IPS DF 6.9 (cell line): Measurements from ENCODE around the gene PRR5.

Experiments used
- DNase-seq: peaks from one replicate; pipeline ENCODE4 v3.0.0-alpha.2; 2013; ENCODE audit warnings: low read depth, low spot score
- H3K27ac ChIP-seq: one replicate; pipeline ENCODE4 v1.5.1; 2013; ENCODE audit warnings: low read length, control low read depth
- H3K27me3 ChIP-seq: 2 replicates; pipeline ENCODE4 v1.6.1; 2013; ENCODE audit warnings: mild to moderate bottlenecking, low read length; ENCODE audit not compliant: control insufficient read depth, insufficient read depth
- H3K36me3 ChIP-seq: 2 replicates; pipeline ENCODE4 v1.6.1; 2013; ENCODE audit warnings: low read length; ENCODE audit not compliant: control insufficient read depth, insufficient read depth
- H3K4me1 ChIP-seq: 2 replicates; pipeline ENCODE4 v1.6.1; 2013; ENCODE audit warnings: low read length; ENCODE audit not compliant: control insufficient read depth, insufficient read depth
- H3K4me3 ChIP-seq: 2 replicates; pipeline ENCODE4 v1.5.1; 2013; ENCODE audit warnings: mild to moderate bottlenecking, low read length
- H3K9me3 ChIP-seq: 2 replicates; pipeline ENCODE4 v1.6.1; 2013; ENCODE audit warnings: low read length, inconsistent platforms; ENCODE audit not compliant: control insufficient read depth, insufficient read depth
- WGBS: extraction: QIAGEN DNeasy Blood & Tissue Kit; methylation state at CpG from one replicate; pipeline ENCODE4 v1.1.7; 2013; ENCODE audit warnings: mixed read lengths, missing lambda C conversion rate; ENCODE audit not compliant: insufficient read length, insufficient coverage; 5-methylcytosine and 5-hydroxymethylcytosine counted together

PRR5 gene

GRCh38 chr22:44683237-44683636 is 18.8 kb upstream of the PRR5 start:
- Histone ChIP-seq H3K27ac (no peak overlapping the region), H3K9me3 (no peaks in the 10 kb centered on the region), H3K36me3 (no peaks in the 10 kb centered on the region), H3K4me3 (no peak overlapping the region), H3K27me3 (no peaks in the 10 kb centered on the region), H3K4me1 (peaks cover 4% of the 10 kb centered on the region)
- no CpG with 5 or more reads among the region's 5 CpGs for WGBS
- DNase-seq: no peak

- Histone ChIP-seq H3K36me3 (no peaks in the 10 kb centered on the region), H3K4me1 (peaks cover 4% of the 10 kb centered on the region), H3K27ac (no peak overlapping the region), H3K27me3 (no peaks in the 10 kb centered on the region), H3K4me3 (no peak overlapping the region), H3K9me3 (no peaks in the 10 kb centered on the region)
- no peak for DNase-seq
- WGBS: no CpG with 5 or more reads among the region's 8 CpGs
Observed at GRCh38 chr22:44683881-44684280, 18.1 kb upstream of the PRR5 start.

- Histone ChIP-seq H3K9me3 (no peaks in the 10 kb centered on the region), H3K4me3 (no peak overlapping the region), H3K27ac (no peak overlapping the region), H3K36me3 (no peaks in the 10 kb centered on the region), H3K4me1 (peaks cover 4% of the 10 kb centered on the region), H3K27me3 (no peaks in the 10 kb centered on the region)
- no CpG with 5 or more reads among the region's 23 CpGs for WGBS
- peak; percentile 94 for DNase-seq
Observed at GRCh38 chr22:44684506-44685383, 17.3 kb upstream of the PRR5 start.

- Histone ChIP-seq H3K4me1 (peaks cover 4% of the 10 kb centered on the region), H3K27ac (no peak overlapping the region), H3K27me3 (no peaks in the 10 kb centered on the region), H3K9me3 (no peaks in the 10 kb centered on the region), H3K4me3 (no peak overlapping the region), H3K36me3 (no peaks in the 10 kb centered on the region)
- WGBS: no CpG with 5 or more reads among the region's 11 CpGs
- DNase-seq: no peak
Observed at GRCh38 chr22:44685384-44686056, 16.5 kb upstream of the PRR5 start.

- H3K4me3 ChIP-seq: no peak overlapping the region
- H3K9me3 ChIP-seq: no peaks in the 10 kb centered on the region
- no CpG with 5 or more reads among the region's 10 CpGs for WGBS
- no peak for DNase-seq
- H3K4me1 ChIP-seq: peaks cover 4% of the 10 kb centered on the region
- no peaks in the 10 kb centered on the region for H3K27me3 ChIP-seq
- no peak overlapping the region for H3K27ac ChIP-seq
- H3K36me3 ChIP-seq: no peaks in the 10 kb centered on the region
Observed at GRCh38 chr22:44686873-44687600, 15.0 kb upstream of the PRR5 start.

GRCh38 chr22:44689173-44689572 is 12.8 kb upstream of the PRR5 start:
- H3K27ac ChIP-seq: no peak overlapping the region
- no peaks in the 10 kb centered on the region for H3K9me3 ChIP-seq
- WGBS: no CpG with 5 or more reads among the region's 10 CpGs
- DNase-seq: no peak
- no peaks in the 10 kb centered on the region for H3K36me3 ChIP-seq
- no peaks in the 10 kb centered on the region for H3K27me3 ChIP-seq
- no peak overlapping the region for H3K4me3 ChIP-seq
- peaks cover 4% of the 10 kb centered on the region for H3K4me1 ChIP-seq

- Histone ChIP-seq H3K27ac (no peak overlapping the region), H3K4me1 (peaks cover 1% of the 10 kb centered on the region; the same call in 1 of the 2 replicates), H3K36me3 (no peaks in the 10 kb centered on the region), H3K27me3 (no peaks in the 10 kb centered on the region), H3K9me3 (no peaks in the 10 kb centered on the region), H3K4me3 (no peak overlapping the region)
- DNase-seq: no peak
- WGBS: no CpG with 5 or more reads among the region's 9 CpGs
Observed at GRCh38 chr22:44689915-44690524, 12.0 kb upstream of the PRR5 start.

- no CpG with 5 or more reads among the region's 24 CpGs for WGBS
- no peak overlapping the region for H3K27ac ChIP-seq
- no peaks in the 10 kb centered on the region for H3K36me3 ChIP-seq
- no peaks in the 10 kb centered on the region for H3K27me3 ChIP-seq
- H3K9me3 ChIP-seq: no peaks in the 10 kb centered on the region
- no peaks in the 10 kb centered on the region for H3K4me1 ChIP-seq
- DNase-seq: no peak
- no peak overlapping the region for H3K4me3 ChIP-seq
Observed at GRCh38 chr22:44691796-44692661, 10.0 kb upstream of the PRR5 start.

GRCh38 chr22:44692662-44693007 is 9.4 kb upstream of the PRR5 start:
- Histone ChIP-seq H3K9me3 (no peaks in the 10 kb centered on the region), H3K27ac (no peak overlapping the region), H3K27me3 (no peaks in the 10 kb centered on the region), H3K4me3 (no peak overlapping the region), H3K4me1 (no peaks in the 10 kb centered on the region), H3K36me3 (no peaks in the 10 kb centered on the region)
- no peak for DNase-seq
- no CpG with 5 or more reads among the region's 11 CpGs for WGBS
